CD8-positive, alpha-beta memory T cell (primary cell): ENCODE results near the gene LAMA2. TPM values are rescaled to one million over a fixed set of nuclear protein-coding genes. Genes with fewer than 3 reads are reported as not detected.

Experiments used
- CTCF ChIA-PET: fragments of 350-600 bp; sonication (Branson Sonifier 250); formaldehyde crosslinking; loops from one replicate; lab custom pipeline; 2021; ENCODE audit warnings: antibody characterized with exemption; lab: Charles Lee
- POLR2A ChIA-PET: fragments of 350-600 bp; sonication (Branson Sonifier 250); formaldehyde crosslinking; loops from one replicate; lab custom pipeline; 2021; ENCODE audit warnings: antibody characterized with exemption; lab: Charles Lee
- DNase-seq, 5 donors: peaks; one replicate each; pipeline versions ENCODE4 v3.0.0 to v3.0.0-alpha.2; 2020 to 2022; ENCODE audit warnings: mixed read lengths in 1 of 5
- H3K27ac ChIP-seq: one replicate; pipeline ENCODE4 v1.7.0; 2013; ENCODE audit warnings: low read depth, mild to moderate bottlenecking, low read length, moderate library complexity
- H3K27me3 ChIP-seq: 2 replicates; pipeline ENCODE4 v1.7.0; 2013; ENCODE audit warnings: low read length, mild to moderate bottlenecking; ENCODE audit not compliant: insufficient read depth, poor library complexity, severe bottlenecking
- H3K36me3 ChIP-seq: 2 replicates; pipeline ENCODE4 v1.7.0; 2013; ENCODE audit warnings: mild to moderate bottlenecking, low read length, moderate library complexity; ENCODE audit not compliant: insufficient read depth
- H3K4me1 ChIP-seq: 2 replicates; pipeline ENCODE4 v1.7.0; 2013; ENCODE audit warnings: mild to moderate bottlenecking, low read length, moderate library complexity; ENCODE audit not compliant: insufficient read depth
- H3K4me3 ChIP-seq: 2 replicates; pipeline ENCODE4 v1.7.0; 2013; ENCODE audit warnings: mild to moderate bottlenecking, low read length
- H3K9me3 ChIP-seq: 2 replicates; pipeline ENCODE4 v1.7.0; 2013; ENCODE audit warnings: mild to moderate bottlenecking, low read length
- H3K27ac Mint-ChIP-seq, 8 donors: one replicate each; pipeline ENCODE4 v1.8.0; 2020 to 2021; ENCODE audit warnings: mixed read lengths in 8 of 8, mild to moderate bottlenecking in 6 of 8, inconsistent platforms in 3 of 8, moderate library complexity in 3 of 8
- H3K27me3 Mint-ChIP-seq, 2 donors: one replicate each; pipeline ENCODE4 v1.8.0; 2020 to 2021; ENCODE audit warnings: mixed read lengths in 2 of 2, mild to moderate bottlenecking in 1 of 2, moderate library complexity in 1 of 2
- H3K36me3 Mint-ChIP-seq, 3 donors: one replicate each; pipeline ENCODE4 v1.8.0; 2020 to 2021; ENCODE audit warnings: mixed read lengths in 3 of 3, inconsistent platforms in 1 of 3, mild to moderate bottlenecking in 1 of 3
- H3K4me1 Mint-ChIP-seq, 3 donors: one replicate each; pipeline ENCODE4 v1.8.0; 2020 to 2021; ENCODE audit warnings: mixed read lengths in 3 of 3, inconsistent platforms in 1 of 3, mild to moderate bottlenecking in 1 of 3
- H3K4me3 Mint-ChIP-seq, 7 donors: one replicate each; pipeline ENCODE4 v1.8.0; 2020 to 2021; ENCODE audit warnings: mixed read lengths in 7 of 7, mild to moderate bottlenecking in 6 of 7, moderate library complexity in 4 of 7, inconsistent platforms in 2 of 7
- H3K9me3 Mint-ChIP-seq, 5 donors: one replicate each; pipeline ENCODE4 v1.8.0; 2020 to 2022; ENCODE audit warnings: mixed read lengths in 5 of 5, mild to moderate bottlenecking in 3 of 5, moderate library complexity in 2 of 5, inconsistent platforms in 1 of 5
- polyA plus RNA-seq: library from polyadenylated mRNA; unstranded; fragments of 300-500 nt; fragmentation: Illumina TruSeq; gene quantifications from one replicate; pipeline ENCODE4 v1.2.3, GENCODE V29; 2021
- total RNA-seq, 2 experiments: library from RNA; stranded (reverse); gene quantifications; one replicate each; pipeline ENCODE4 v1.2.3, GENCODE V29; 2021

Gene LAMA2
- total and polyA plus RNA-seq, 3 experiments from 2014 or later = 0.09 to 0.96 (median 0.45) TPM

GRCh38 chr6:129398764-129399163 is 515.8 kb downstream of the LAMA2 start:
- Mint-ChIP-seq H3K36me3 (no peaks in the 10 kb centered on the region), H3K27ac (no peak overlapping the region), H3K4me3 (no peak overlapping the region), H3K4me1 (no peaks in the 10 kb centered on the region), H3K9me3 (no peaks in the 10 kb centered on the region), H3K27me3 (peaks cover 0 to 27% of the 10 kb centered on the region in 2 donors)
- no peaks in the 10 kb centered on the region for H3K36me3 ChIP-seq
- H3K4me3 ChIP-seq = no peak overlapping the region
- DNase-seq = no peak
- POLR2A ChIA-PET = no interaction called here
- no peaks in the 10 kb centered on the region for H3K27me3 ChIP-seq
- no peak overlapping the region for H3K27ac ChIP-seq
- no peaks in the 10 kb centered on the region for H3K4me1 ChIP-seq
- CTCF ChIA-PET = no interaction called here
- H3K9me3 ChIP-seq = no peaks in the 10 kb centered on the region

DNA sequence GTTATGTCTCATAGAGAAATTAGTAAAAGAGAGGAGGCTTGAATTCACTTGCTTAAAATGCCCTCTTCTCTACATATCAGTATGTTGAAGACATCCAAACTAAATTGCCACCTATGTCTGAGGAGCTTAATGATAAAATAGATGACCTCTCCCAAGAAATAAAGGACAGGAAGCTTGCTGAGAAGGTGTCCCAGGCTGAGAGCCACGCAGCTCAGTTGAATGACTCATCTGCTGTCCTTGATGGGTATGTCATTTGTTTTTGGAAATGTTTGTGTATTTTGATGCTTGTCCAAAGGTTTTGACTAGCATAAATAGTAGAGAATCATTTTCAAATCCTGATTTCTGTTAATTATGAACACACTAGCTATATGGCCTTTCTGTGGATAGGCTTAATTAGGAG is 519.3 kb downstream of the LAMA2 start:
- H3K4me3 ChIP-seq = no peak overlapping the region
- Mint-ChIP-seq H3K9me3 (peaks cover 0 to 1% (median 0%) of the 10 kb centered on the region in 5 donors), H3K27me3 (peaks cover 1 to 20% of the 10 kb centered on the region in 2 donors), H3K4me3 (no peak overlapping the region), H3K4me1 (no peaks in the 10 kb centered on the region), H3K27ac (no peak overlapping the region), H3K36me3 (peaks cover 0 to 7% (median 0%) of the 10 kb centered on the region in 3 donors)
- ChIA-PET CTCF (no interaction called here), POLR2A (no interaction called here)
- DNase-seq = no peak
- no peaks in the 10 kb centered on the region for H3K36me3 ChIP-seq
- H3K27ac ChIP-seq = no peak overlapping the region
- no peaks in the 10 kb centered on the region for H3K9me3 ChIP-seq
- H3K4me1 ChIP-seq = no peaks in the 10 kb centered on the region
- H3K27me3 ChIP-seq = no peaks in the 10 kb centered on the region

GRCh38 chr6:129411092-129411491 is 528.2 kb downstream of the LAMA2 start:
- H3K27ac Mint-ChIP-seq = no peak overlapping the region
- CTCF ChIA-PET = no interaction called here

GRCh38 chr6:129416337-129416990 is 533.5 kb downstream of the LAMA2 start:
- no peak overlapping the region for H3K4me3 Mint-ChIP-seq
- DNase-seq = no peak
- H3K36me3 Mint-ChIP-seq = peaks cover 0 to 3% (median 0%) of the 10 kb centered on the region in 3 donors
- no peaks in the 10 kb centered on the region for H3K4me1 ChIP-seq
- H3K27me3 ChIP-seq = no peaks in the 10 kb centered on the region
- peak overlapping the region in 1 of 8 donors; percentile 35 for H3K27ac Mint-ChIP-seq
- no peak overlapping the region for H3K4me3 ChIP-seq
- ChIA-PET CTCF (no interaction called here), POLR2A (no interaction called here)
- H3K9me3 ChIP-seq = no peaks in the 10 kb centered on the region
- H3K27ac ChIP-seq = no peak overlapping the region
- H3K27me3 Mint-ChIP-seq = no peaks in the 10 kb centered on the region
- H3K36me3 ChIP-seq = no peaks in the 10 kb centered on the region
- no peaks in the 10 kb centered on the region for H3K4me1 Mint-ChIP-seq
- no peaks in the 10 kb centered on the region for H3K9me3 Mint-ChIP-seq

More at GRCh38 chr6:129411092-129411491, 528.2 kb downstream of the LAMA2 start:
- Histone ChIP-seq H3K4me1 (no peaks in the 10 kb centered on the region), H3K36me3 (no peaks in the 10 kb centered on the region), H3K27me3 (no peaks in the 10 kb centered on the region), H3K4me3 (no peak overlapping the region), H3K9me3 (no peaks in the 10 kb centered on the region), H3K27ac (no peak overlapping the region)
- POLR2A ChIA-PET = no interaction called here
- Mint-ChIP-seq H3K9me3 (peaks cover 0 to 2% (median 0%) of the 10 kb centered on the region in 5 donors), H3K36me3 (peaks cover 0 to 4% (median 3%) of the 10 kb centered on the region in 3 donors), H3K27me3 (peaks cover 4 to 6% of the 10 kb centered on the region in 2 donors), H3K4me1 (no peaks in the 10 kb centered on the region), H3K4me3 (no peak overlapping the region)
- no peak for DNase-seq

- Mint-ChIP-seq H3K4me1 (no peaks in the 10 kb centered on the region), H3K27ac (no peak overlapping the region), H3K36me3 (peaks cover 0 to 3% (median 0%) of the 10 kb centered on the region in 3 donors), H3K9me3 (no peaks in the 10 kb centered on the region), H3K4me3 (no peak overlapping the region), H3K27me3 (peaks cover 0 to 5% of the 10 kb centered on the region in 2 donors)
- CTCF ChIA-PET = interaction anchor here (1.2 kb wide), 1 partner anchor 9 kb away, joined by 3 read pairs; no protein-coding TSS in a partner anchor
- Histone ChIP-seq H3K36me3 (no peaks in the 10 kb centered on the region), H3K4me3 (no peak overlapping the region), H3K9me3 (no peaks in the 10 kb centered on the region), H3K27me3 (no peaks in the 10 kb centered on the region), H3K4me1 (no peaks in the 10 kb centered on the region), H3K27ac (no peak overlapping the region)
- POLR2A ChIA-PET = no interaction called here
- DNase-seq = no peak
Observed at GRCh38 chr6:129417416-129418086, 534.6 kb downstream of the LAMA2 start.

- POLR2A ChIA-PET = no interaction called here
- no peaks in the 10 kb centered on the region for H3K4me1 ChIP-seq
- no peak overlapping the region for H3K27ac ChIP-seq
- Mint-ChIP-seq H3K27ac (no peak overlapping the region), H3K9me3 (no peaks in the 10 kb centered on the region), H3K27me3 (peaks cover 0 to 5% of the 10 kb centered on the region in 2 donors), H3K4me1 (no peaks in the 10 kb centered on the region), H3K36me3 (peaks cover 0 to 3% (median 0%) of the 10 kb centered on the region in 3 donors), H3K4me3 (no peak overlapping the region)
- H3K9me3 ChIP-seq = no peaks in the 10 kb centered on the region
- DNase-seq = no peak
- no peak overlapping the region for H3K4me3 ChIP-seq
- no peaks in the 10 kb centered on the region for H3K27me3 ChIP-seq
- CTCF ChIA-PET = no interaction called here
- H3K36me3 ChIP-seq = no peaks in the 10 kb centered on the region
Observed at GRCh38 chr6:129419324-129419723, 536.4 kb downstream of the LAMA2 start.

DNA sequence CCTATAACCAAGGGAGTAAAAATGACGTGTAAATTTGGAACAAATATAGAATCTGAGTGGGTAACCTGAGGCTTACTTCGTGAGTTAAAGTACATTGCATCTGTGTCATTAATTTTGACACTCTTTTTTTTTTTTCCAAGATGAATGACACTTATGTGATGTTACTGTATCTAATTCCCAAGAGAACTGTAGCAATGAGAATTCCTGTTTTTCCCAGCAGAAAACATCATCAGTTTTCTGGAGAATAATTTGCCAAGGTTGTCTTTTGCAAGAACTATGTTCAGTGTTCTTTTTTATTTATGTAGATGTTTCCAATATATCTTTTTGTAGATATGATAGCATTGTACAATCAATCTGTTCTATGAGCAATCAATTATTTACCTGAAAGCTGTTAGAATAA is 543.4 kb downstream of the LAMA2 start:
- H3K4me3 Mint-ChIP-seq = no peak overlapping the region
- Histone ChIP-seq H3K9me3 (no peaks in the 10 kb centered on the region), H3K4me3 (no peak overlapping the region), H3K27me3 (no peaks in the 10 kb centered on the region), H3K36me3 (no peaks in the 10 kb centered on the region), H3K4me1 (no peaks in the 10 kb centered on the region), H3K27ac (no peak overlapping the region)
- no peak overlapping the region for H3K27ac Mint-ChIP-seq
- no peaks in the 10 kb centered on the region for H3K9me3 Mint-ChIP-seq
- H3K4me1 Mint-ChIP-seq = no peaks in the 10 kb centered on the region
- DNase-seq = no peak
- H3K27me3 Mint-ChIP-seq = peaks cover 4 to 9% of the 10 kb centered on the region in 2 donors
- CTCF ChIA-PET = interaction anchor here (0.7 kb wide), 1 partner anchor 9 kb away, joined by 3 read pairs; no protein-coding TSS in a partner anchor
- POLR2A ChIA-PET = no interaction called here
- H3K36me3 Mint-ChIP-seq = no peaks in the 10 kb centered on the region

- Mint-ChIP-seq H3K9me3 (no peaks in the 10 kb centered on the region), H3K27me3 (peaks cover 3 to 9% of the 10 kb centered on the region in 2 donors), H3K27ac (no peak overlapping the region), H3K4me3 (no peak overlapping the region), H3K36me3 (no peaks in the 10 kb centered on the region), H3K4me1 (no peaks in the 10 kb centered on the region)
- Histone ChIP-seq H3K4me1 (no peaks in the 10 kb centered on the region), H3K36me3 (no peaks in the 10 kb centered on the region), H3K27me3 (no peaks in the 10 kb centered on the region), H3K27ac (no peak overlapping the region), H3K9me3 (no peaks in the 10 kb centered on the region), H3K4me3 (no peak overlapping the region)
- ChIA-PET POLR2A (no interaction called here), CTCF (no interaction called here)
- no peak for DNase-seq
Observed at GRCh38 chr6:129429956-129430355, 547.0 kb downstream of the LAMA2 start.
